Astrocyte of the cerebellum (primary cell): ENCODE measurements around the gene GRK7.
"Not testable (repeated sequence)": the region's sequence is repeated elsewhere in the genome, so short reads cannot be mapped to it uniquely, and the experiment has no call there.

Experiments
- DNase-seq: peaks from one replicate; pipeline ENCODE4 v3.0.0-alpha.2; 2011; ENCODE audit warnings: low read depth
- H3K4me3 ChIP-seq: 2 replicates; pipeline ENCODE4 v1.5.1; 2011; ENCODE audit warnings: mild to moderate bottlenecking, low read depth, low read length, moderate library complexity
- in situ Hi-C: cut with HindIII; loops from 2 replicates; pipeline ENCODE4 v1.10.0; 2017; ENCODE audit warnings: low sequenced_read_pairs
- TF ChIP-seq, protein P1 (sequence below): IDR thresholded peaks from 2 replicates; pipeline ENCODE4 v1.5.1; 2012; ENCODE audit warnings: low read length, low read depth, moderate library complexity, mild to moderate bottlenecking; ENCODE audit errors: missing control alignments

Gene GRK7

DNA sequence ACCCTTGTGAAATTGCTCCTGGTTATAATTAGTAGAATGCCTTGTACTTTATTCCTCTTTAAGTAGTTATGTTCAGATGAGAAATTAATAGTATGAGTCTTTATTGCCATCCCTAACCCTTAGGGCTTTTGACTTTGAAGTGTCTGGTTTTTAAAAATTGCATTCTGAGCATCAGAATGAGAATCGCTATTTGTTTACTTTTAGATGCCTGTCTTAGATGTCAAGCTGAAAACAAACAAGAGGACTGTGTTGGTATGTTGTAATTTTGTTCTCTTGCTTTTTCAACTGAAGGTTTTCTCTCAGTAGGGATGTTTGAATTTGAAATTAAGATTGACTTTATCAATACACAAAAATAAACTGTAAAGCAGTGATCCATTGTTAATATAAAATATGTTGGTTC, 19.9 kb upstream of the GRK7 start:
- H3K4me3 ChIP-seq: no peak overlapping the region
- TF ChIP-seq, protein P1, sequence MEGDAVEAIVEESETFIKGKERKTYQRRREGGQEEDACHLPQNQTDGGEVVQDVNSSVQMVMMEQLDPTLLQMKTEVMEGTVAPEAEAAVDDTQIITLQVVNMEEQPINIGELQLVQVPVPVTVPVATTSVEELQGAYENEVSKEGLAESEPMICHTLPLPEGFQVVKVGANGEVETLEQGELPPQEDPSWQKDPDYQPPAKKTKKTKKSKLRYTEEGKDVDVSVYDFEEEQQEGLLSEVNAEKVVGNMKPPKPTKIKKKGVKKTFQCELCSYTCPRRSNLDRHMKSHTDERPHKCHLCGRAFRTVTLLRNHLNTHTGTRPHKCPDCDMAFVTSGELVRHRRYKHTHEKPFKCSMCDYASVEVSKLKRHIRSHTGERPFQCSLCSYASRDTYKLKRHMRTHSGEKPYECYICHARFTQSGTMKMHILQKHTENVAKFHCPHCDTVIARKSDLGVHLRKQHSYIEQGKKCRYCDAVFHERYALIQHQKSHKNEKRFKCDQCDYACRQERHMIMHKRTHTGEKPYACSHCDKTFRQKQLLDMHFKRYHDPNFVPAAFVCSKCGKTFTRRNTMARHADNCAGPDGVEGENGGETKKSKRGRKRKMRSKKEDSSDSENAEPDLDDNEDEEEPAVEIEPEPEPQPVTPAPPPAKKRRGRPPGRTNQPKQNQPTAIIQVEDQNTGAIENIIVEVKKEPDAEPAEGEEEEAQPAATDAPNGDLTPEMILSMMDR: no peak
- no peak for DNase-seq
- in situ Hi-C loops: no loop called here

GRCh38 chr3:141746962-141747361, 16.2 kb upstream of the GRK7 start:
- TF ChIP-seq, protein P1: no peak
- DNase-seq: no peak
- in situ Hi-C loops: no loop called here
- H3K4me3 ChIP-seq: no peak overlapping the region

- TF ChIP-seq, protein P1: no peak
Measured at GRCh38 chr3:141753399-141753798, 9.8 kb upstream of the GRK7 start.

DNA sequence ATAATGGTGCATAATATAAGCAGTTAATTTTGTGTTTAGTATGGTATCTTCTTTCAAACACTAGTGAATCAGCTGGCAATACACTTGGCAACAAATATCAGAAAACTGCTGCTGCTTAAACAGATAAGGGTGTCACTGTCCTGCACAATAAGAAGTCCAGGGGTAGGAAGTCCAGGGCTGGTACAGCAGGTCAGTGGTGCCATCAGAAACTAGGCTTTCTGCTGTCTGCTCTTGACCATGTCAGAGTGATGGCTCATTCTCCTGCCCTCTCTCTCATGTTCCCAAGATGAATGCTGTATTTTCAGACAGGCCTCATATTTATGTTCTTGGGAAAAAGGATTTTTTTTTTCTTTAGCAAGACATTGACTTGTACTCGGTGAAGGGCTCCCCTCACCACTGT, 9.2 kb upstream of the GRK7 start:
- TF ChIP-seq, protein P1: no peak
- H3K4me3 ChIP-seq: no peak overlapping the region
- no peak for DNase-seq
- in situ Hi-C loops: loop anchor here (5.0 kb wide), 1 partner anchor 38 kb away; no protein-coding TSS in a partner anchor

More at GRCh38 chr3:141753399-141753798, 9.8 kb upstream of the GRK7 start:
- DNase-seq: no peak
- in situ Hi-C loops: loop anchor here (5.0 kb wide), 1 partner anchor 39 kb away; no protein-coding TSS in a partner anchor
- H3K4me3 ChIP-seq: no peak overlapping the region

- DNase-seq, H3K4me3 ChIP-seq, in situ Hi-C loops: not testable (repeated sequence)
Measured at GRCh38 chr3:141762552-141762951, 656 bp upstream of the GRK7 start.

GRCh38 chr3:141764045-141764444, 837 bp downstream of the GRK7 start:
- DNase-seq: no peak
- in situ Hi-C loops: no loop called here
- H3K4me3 ChIP-seq: no peak overlapping the region
- TF ChIP-seq, protein P1: no peak

- no peak for DNase-seq
- TF ChIP-seq, protein P1: no peak
- in situ Hi-C loops: no loop called here
- H3K4me3 ChIP-seq: no peak overlapping the region
Measured at GRCh38 chr3:141764465-141764864, 1.3 kb downstream of the GRK7 start.
